K562 (cell line): ENCODE measurements around the gene SPSB1.

Experiments
- CBX8 ChIP-seq: fragments of 200-600 bp; sonication (generic); IDR thresholded peaks from 2 replicates; pipeline ENCODE4 v1.6.1; 2012; ENCODE audit warnings: borderline replicate concordance, mixed run types, low read depth, mild to moderate bottlenecking, moderate library complexity, mixed read lengths, low read length, control low read depth, inconsistent platforms; ENCODE audit not compliant: poor library complexity, severe bottlenecking; ENCODE audit errors: extremely low read depth
- RFX1 ChIP-seq: fragments of 450-650 bp; IDR thresholded peaks from 2 replicates; pipeline ENCODE4 v1.6.1; 2016; ENCODE audit warnings: mild to moderate bottlenecking, moderate library complexity
- ZBTB7A ChIP-seq: IDR thresholded peaks from 2 replicates; pipeline ENCODE4 v1.6.1; 2011; ENCODE audit warnings: low read depth, mild to moderate bottlenecking, low read length, moderate library complexity, borderline replicate concordance; ENCODE audit not compliant: control insufficient read depth
- ZKSCAN3 ChIP-seq: fragments of 250-450 bp; sonication (Bioruptor Pico); IDR thresholded peaks from 2 replicates; pipeline ENCODE4 v1.4.0; 2020
- ZNF12 ChIP-seq: sonication (generic); formaldehyde crosslinking; IDR thresholded peaks from 2 replicates; pipeline ENCODE4 v1.4.0; 2020; ENCODE audit warnings: mild to moderate bottlenecking, missing genetic modification reagents
- ZNF780A ChIP-seq: fragments of 250-450 bp; sonication (Bioruptor Pico); IDR thresholded peaks from 2 replicates; pipeline ENCODE4 v1.5.0; 2021; ENCODE audit warnings: mild to moderate bottlenecking

GRCh38 chr1:9314111-9314510, 21.4 kb downstream of the SPSB1 start:
- TF ChIP-seq ZBTB7A (no peak), ZNF12 (CRISPR knock-in tag) (no peak), ZNF780A (no peak), ZKSCAN3 (CRISPR knock-in tag) (no peak), CBX8 (no peak), RFX1 (no peak)
